ENCODE results near the gene C16orf46.
A peak's percentile ranks its signal among the peaks of the same experiment; 100 is the strongest.

The C16orf46 gene

DNA sequence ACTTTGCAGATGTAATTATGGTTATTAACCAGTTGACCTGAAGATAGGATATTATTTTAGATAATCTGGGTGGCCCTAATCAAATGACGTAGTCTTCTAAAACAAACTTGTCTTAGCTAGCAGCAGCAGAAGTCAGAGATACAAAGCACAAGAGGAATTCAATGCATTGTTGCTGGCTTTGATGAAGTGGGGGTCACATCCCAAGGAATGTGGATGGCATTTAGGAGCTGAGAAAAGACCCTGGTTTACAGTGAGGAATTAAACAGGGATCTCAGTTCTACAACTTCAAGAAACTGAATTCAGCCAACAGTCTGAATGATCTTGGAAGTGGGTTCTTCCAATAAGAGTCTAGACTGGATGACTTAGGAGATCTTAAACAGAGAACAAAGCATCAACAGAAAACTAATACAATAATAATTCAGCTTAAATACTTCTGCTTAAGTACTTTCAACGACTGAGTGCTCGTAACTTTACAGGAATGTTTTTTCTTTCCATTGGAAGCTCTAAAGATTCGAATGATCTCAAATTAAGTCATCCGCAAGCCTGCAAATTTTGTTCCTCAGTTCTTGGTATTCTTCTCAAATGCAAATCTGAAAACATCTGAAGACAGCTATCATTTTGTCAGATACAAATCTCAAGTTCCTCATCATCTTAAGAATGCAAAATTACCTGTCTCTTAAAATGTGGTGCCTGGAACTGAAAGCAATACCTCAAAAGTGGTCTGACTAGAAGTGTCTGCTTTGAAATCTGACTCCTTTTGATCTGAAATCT, 3.3 kb downstream of the C16orf46 start:
- no peak for DNase-seq

DNA sequence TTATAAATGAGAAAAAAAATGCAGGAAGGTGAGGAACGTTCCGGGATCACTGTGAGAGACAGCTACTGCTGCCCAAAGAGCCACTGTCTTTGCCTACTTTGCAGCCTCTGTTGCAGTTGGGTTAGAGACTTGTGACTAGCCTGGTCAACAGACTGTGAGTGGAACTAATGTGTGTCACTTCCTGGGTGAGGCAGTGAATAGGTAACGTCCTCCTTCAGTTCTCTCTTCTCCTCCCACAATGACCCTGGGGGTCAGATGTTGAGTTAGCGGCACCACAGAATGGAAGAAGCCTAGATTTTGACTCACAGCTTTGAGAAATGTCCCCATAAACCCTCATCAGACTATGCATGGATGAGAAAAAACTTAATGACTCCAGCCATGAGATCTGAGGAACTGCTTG, 5.2 kb downstream of the C16orf46 start:
- no peak for DNase-seq

DNA sequence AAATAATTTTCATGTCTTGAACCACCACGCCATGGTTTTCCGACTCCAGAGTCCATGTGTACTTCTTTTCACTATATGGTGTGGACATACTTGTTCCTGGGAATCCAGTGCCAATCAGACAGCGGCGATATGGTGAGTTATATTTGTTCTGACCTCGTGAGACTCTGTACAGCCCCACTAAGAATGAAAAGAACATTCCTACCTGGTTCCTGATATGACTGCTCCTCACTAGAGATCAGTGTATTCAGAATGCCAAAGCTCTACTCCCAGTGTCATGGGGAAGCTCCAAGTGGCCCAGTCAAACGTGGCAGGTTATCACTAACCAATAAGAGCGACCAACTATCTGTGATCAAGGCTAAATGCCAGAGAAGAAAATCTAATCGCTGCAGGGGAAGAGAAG, 6.1 kb downstream of the C16orf46 start:
- no peak for DNase-seq

DNA sequence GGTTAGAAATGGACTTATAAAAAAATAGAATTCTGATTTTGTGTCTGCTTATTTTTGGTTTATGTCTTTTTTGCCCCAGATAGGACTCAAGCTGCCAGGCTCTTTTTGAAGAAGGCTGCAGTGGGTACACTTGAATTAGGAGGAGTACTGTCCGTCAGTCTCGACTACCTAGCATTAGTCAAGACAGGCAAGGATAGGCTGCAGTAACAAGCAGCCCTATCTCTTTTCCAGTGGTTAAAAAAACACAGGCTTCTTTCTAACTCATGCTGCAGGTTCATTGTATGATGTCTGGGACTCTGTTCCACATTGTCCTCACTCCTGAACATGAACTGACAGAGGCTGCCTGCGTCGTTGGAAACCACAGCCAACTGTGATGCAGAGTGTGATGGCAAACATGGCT, 8.0 kb downstream of the C16orf46 start:
- no peak for DNase-seq

GRCh38 chr16:81067166-81067565, 9.9 kb downstream of the C16orf46 start:
- DNase-seq, result no peak

GRCh38 chr16:81066681-81067080, 10.4 kb downstream of the C16orf46 start:
- DNase-seq, result no peak

DNA sequence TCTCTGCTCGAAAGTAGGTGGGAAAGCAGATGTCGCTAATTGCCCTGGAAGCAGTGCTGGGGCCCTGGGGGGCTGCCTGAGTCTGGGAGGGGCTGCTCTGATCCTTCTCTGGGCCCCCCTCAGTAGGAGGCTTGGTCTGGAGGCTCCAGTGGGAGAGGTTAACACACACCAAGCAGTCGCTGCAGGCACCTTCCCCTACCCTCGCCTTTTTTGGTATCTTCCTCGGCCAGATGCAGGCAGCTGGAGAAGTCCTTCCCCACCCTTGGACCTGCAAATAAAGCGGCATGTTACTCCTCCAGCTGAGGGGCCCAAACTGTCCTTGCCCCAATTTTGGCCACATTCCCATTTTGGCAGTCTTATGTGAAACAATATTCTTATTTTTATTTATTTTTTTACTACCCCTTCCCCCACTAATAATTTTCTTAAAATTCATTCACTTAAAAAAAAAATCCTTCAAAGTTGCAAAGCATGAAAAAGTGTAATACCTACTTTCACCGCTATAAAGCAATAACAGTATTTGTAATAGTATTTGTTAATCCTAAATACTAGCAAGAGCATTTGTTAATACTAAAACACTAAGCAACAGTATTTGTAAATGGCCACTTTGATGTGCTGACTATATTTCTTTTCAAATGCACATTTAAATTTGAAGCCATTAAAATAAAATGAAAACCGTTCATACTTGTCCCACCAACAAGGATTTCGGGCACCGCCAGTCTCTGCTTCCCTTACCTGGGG, 15.0 kb downstream of the C16orf46 start:
- no peak for DNase-seq

DNA sequence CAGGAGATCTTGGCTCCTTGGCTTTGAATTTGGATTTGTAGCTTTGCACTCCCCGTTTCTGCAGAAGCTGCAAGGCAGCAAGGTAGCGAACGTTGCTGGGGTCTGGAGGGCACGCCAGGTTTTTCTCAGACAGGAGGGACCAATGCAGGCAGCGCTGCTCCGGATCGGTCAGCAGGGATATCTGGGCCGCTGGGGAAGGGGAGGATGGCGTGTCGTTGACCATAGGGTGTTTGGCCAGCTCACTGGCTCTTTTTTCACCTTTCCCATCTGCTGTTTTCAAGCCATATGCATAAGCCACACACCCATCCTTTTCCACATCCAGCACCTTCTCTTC, 15.8 kb downstream of the C16orf46 start:
- DNase-seq, result no peak

DNA sequence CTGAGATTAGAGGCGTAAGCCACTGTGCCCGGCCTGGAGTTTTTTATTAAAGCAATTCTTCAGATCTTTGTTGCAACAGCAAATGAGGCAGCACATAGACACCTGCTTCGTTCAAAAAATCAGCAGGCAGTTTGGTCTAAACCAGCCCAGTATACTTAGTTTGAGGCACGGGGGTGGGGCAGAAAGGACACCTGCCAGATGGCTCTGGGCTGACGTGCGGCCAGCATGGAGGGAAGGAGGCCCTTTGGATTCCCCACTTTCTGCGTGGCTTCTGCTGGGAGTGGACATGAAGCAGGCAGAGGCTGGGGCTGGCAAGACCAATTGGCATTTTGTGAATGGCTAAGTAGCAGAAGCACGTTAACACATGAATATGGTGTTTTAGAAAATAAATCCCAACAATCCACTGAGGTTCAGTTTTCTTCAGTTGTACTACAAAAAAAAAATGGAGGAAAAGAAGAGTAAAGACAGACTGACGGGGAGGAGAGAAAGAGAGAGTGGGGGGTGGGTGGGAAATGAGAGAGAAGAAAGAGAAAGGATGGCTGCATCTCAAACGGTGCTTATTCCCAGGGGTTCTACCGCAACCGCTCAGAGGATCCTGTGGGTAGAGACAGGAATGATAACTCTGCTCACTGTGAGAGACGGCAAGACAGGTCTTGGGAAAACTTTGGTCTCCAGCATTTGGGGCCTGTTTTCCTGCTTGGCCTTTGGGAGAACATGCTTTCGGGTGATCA, 16.3 kb downstream of the C16orf46 start:
- DNase-seq, result no peak

- DNase-seq, result no peak
Observed at GRCh38 chr16:81053761-81054160, 23.3 kb downstream of the C16orf46 start.

GRCh38 chr16:81042821-81043220, 34.2 kb downstream of the C16orf46 start:
- DNase-seq, result no peak

- DNase-seq, result no peak
Observed at GRCh38 chr16:81041696-81042095, 35.3 kb downstream of the C16orf46 start.

GRCh38 chr16:81040842-81041241, 36.2 kb downstream of the C16orf46 start:
- DNase-seq, result no peak

GRCh38 chr16:81040131-81040530, 36.9 kb downstream of the C16orf46 start:
- no peak for DNase-seq

DNA sequence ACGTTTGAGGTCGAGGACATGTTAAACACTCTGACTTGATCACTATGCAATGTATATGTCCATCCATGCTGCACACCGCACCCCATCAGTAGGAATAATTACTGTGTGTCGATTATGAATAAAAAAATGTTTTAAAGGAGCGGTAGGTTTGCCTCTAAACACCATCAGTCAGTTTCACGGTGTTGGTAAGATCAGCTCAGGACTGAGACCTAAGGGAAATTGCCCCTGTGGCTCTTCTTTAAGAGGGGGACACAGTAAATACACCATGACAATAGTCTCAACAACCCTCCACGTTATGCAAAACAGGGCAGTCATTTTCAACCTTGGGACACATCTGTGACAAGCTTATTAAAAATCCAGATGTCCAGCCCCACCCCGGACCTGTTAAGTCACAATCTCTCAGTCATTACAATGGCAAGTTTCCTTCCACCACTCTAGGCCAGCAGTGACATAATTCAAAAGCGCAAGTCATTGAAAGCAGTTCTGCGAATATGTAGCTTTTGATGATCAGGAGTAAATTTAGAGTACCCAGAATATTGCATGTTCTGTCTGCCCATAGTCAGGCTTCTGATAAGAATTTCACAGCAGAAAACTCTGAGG, 40.2 kb downstream of the C16orf46 start:
- DNase-seq, result no peak

DNA sequence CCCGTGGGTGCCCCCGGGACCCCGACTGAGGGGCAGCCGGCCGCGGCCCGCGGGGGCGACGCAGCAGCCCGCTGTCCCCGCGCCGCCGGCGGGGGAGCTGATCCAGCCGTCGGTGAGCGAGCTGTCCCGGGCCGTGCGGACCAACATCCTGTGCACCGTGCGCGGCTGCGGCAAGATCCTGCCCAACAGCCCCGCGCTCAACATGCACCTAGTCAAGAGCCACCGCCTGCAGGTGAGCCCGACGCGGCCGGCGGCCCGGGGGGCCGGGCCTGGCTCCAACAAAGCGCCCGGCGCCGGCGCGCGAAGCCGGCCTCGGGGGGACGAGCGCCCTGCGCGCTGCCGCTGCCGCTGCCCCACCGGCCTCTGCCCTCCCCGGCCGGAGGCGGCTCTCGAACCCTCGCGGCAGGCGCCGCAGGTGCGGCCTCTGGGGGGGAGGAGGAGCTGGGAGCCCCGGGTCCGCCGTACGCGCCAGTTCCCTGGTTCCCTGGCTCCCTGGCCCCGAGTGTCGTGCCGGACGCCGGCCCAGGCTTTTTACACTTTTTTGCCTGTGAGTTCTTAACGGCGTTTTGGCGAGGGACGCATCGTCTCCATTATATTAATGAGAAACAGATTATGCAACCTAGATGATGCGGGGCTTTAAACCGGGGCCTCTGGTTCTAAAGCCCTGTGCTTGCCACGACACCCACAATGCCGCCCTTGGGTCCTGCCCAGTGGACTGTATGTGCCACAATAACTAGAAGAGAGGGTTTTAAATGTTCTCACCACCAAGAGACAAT, 40.9 kb downstream of the C16orf46 start:
- DNase-seq, result no peak

DNA sequence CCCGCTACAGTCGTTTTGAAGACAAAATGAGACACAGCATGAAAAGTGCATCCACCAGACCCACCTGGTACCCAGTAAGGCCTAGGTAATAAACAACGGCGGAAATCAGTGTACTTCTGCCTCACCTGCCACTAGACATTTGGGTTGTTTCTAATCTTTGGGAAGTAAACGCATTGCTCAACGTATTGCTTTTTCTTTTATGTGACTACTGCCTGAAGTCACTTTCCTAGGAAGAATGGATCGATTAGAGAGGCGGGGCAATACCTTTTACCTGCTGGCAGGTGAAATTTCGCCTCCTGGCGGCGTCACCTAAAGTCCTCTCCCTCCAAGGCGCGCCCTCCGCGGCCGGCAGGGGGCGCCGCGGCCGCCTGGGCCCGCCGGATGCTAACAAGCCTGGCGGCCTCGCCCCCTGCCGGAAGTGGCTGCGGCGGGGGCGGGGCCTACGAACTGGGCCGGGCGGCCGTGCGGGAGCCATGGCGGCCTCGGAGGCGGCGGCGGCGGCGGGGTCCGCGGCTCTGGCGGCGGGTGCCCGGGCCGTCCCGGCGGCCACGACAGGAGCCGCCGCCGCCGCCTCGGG, 41.6 kb downstream of the C16orf46 start, which contains the start of gene ATMIN:
ATMIN (plus strand) TSS at position 445 of the 577 bp plus-strand sequence; CDS start at position 474, 29 bp downstream.
- DNase-seq, result peak; percentile 83

GRCh38 chr16:81029930-81030604, 47.0 kb downstream of the C16orf46 start:
- DNase-seq, result no peak

DNA sequence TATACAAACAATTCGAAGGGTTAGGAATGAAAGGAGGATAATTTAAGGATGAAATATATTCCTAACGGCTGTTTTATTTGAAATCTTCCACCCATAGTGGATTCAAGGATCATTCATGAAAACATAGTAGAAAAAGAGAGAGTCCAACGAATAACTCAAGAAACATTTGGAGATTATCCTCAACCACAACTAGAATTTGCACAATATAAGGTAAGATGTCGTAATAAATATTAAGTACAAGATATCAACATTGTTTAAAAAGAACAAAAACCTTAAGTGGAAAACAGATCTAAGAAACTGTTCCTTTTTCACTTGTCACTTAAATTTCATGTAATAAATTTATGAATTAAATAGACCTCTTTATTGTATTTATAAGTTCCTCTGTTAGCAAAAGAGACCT, 50.6 kb downstream of the C16orf46 start:
- DNase-seq, result no peak

- no peak for DNase-seq
Observed at GRCh38 chr16:81018496-81018895, 58.5 kb downstream of the C16orf46 start.

DNA sequence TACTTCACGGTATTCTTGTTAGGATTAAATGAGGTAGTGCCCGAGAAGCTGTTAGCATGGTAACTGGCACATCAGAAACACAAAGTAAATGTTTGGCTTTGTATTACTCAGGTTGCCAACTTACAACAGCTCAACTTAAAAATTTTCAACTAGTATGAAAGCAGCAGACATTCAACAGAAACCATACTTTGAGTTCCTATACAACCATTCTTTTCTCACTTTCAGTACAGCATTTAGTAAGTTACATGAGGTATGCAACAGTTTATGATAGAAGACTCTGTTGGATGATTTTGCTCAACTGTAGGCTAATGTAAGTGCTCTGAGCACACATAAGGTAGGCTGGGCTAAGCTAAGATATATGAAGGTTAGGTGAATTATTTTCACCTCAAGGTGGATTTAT, 62.4 kb downstream of the C16orf46 start:
- DNase-seq, result no peak

DNA sequence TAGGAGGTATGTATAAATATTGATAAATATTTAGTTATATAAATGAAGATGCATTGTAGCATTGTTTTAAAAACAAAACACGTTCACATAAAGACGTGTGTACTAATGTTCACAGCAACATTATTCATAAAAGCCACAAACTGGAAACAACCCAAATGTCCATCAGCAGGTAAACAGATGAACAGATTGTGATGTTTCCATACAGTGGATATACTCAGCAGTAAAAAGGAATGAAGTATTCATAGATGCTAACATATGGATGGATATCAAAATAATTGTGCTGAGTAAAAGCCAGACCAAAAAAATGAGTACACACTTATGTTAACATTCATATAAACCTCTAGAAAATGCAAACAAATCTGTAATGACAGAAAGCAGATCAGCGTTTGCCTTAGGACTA, 64.1 kb downstream of the C16orf46 start:
- no peak for DNase-seq
